ENCODE measurements around the gene FHDC1. TPM values are rescaled to one million over a fixed set of nuclear protein-coding genes. Genes with fewer than 3 reads are reported as not detected.
A peak's percentile ranks its signal among the peaks of the same experiment; 100 is the strongest.

Gene FHDC1
- total and polyA plus RNA-seq, 7 experiments from 2014 or later, result 0.04 to 0.19 (median 0.10) TPM; not detected in 1

DNA sequence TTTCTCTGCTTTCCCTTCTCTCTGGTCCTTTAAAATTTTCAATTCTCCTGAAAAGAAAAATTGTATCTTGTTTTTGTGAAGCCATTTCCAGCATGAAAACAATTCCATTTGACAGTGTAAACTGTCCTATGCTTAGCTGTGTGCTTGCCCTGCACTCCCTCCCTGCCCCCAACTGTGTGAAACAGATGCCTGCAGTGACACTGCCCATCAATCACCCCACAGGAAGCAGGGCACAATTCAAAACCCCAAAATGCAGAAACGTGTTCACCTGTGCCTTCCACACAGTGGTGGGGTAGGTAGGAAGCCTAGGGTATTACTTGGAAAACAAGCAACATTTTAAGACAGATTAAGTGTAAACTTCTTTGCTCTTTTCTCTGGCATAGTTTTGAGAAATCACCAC is 6.2 kb upstream of the FHDC1 start:
- H3K36me3 Mint-ChIP-seq, result peaks cover 0 to 11% (median 5%) of the 10 kb centered on the region in 5 donors
- Histone ChIP-seq H3K4me3 (ENCODE audit: low read length) (no peak overlapping the region), H3K27me3 (ENCODE audit: control insufficient read depth in 2 of 2, insufficient read depth in 2 of 2, low read length in 2 of 2) (peaks cover 0 to 9% of the 10 kb centered on the region in 2 donors), H3K27ac (ENCODE audit: low read depth, low read length) (no peak overlapping the region), H3K36me3 (ENCODE audit: control insufficient read depth in 2 of 3, insufficient read depth in 3 of 3, low read length in 3 of 3) (no peaks in the 10 kb centered on the region), H3K9me3 (ENCODE audit: control insufficient read depth in 2 of 3, low read length in 3 of 3) (no peaks in the 10 kb centered on the region), H3K4me1 (ENCODE audit: control insufficient read depth in 2 of 2, insufficient read depth in 2 of 2, low read length in 2 of 2) (no peaks in the 10 kb centered on the region)
- ATAC-seq, result no peak
- no peak overlapping the region for H3K27ac Mint-ChIP-seq
- peaks cover 2 to 7% (median 6%) of the 10 kb centered on the region in 7 donors for H3K4me1 Mint-ChIP-seq
- H3K27me3 Mint-ChIP-seq, result peaks cover 35 to 64% (median 41%) of the 10 kb centered on the region in 5 donors
- no peaks in the 10 kb centered on the region for H3K9me3 Mint-ChIP-seq
- ChIA-PET POLR2A (no interaction called here), CTCF (no interaction called here)
- H3K4me3 Mint-ChIP-seq, result no peak overlapping the region
- intact Hi-C loops (cut with micrococcal nuclease), result loop anchor here in 1 of 2 donors (10.0 kb wide), 1 partner anchor 195 kb away; no protein-coding TSS in a partner anchor
- DNase-seq, result no peak

- Histone ChIP-seq H3K9me3 (ENCODE audit: control insufficient read depth in 2 of 3, low read length in 3 of 3) (no peaks in the 10 kb centered on the region), H3K4me1 (ENCODE audit: control insufficient read depth in 2 of 2, insufficient read depth in 2 of 2, low read length in 2 of 2) (peaks cover 0 to 8% of the 10 kb centered on the region in 2 donors), H3K27me3 (ENCODE audit: control insufficient read depth in 2 of 2, insufficient read depth in 2 of 2, low read length in 2 of 2) (peaks cover 3 to 9% of the 10 kb centered on the region in 2 donors), H3K4me3 (ENCODE audit: low read length) (no peak overlapping the region), H3K36me3 (ENCODE audit: control insufficient read depth in 2 of 3, insufficient read depth in 3 of 3, low read length in 3 of 3) (no peaks in the 10 kb centered on the region), H3K27ac (ENCODE audit: low read depth, low read length) (no peak overlapping the region)
- Mint-ChIP-seq H3K27me3 (peaks cover 40 to 78% (median 56%) of the 10 kb centered on the region in 5 donors), H3K9me3 (no peaks in the 10 kb centered on the region), H3K36me3 (peaks cover 0 to 5% (median 0%) of the 10 kb centered on the region in 5 donors), H3K27ac (no peak overlapping the region), H3K4me1 (peaks cover 13 to 27% (median 25%) of the 10 kb centered on the region in 7 donors), H3K4me3 (peak overlapping the region; percentile 62 to 86 (median 80))
- no peak for ATAC-seq
- ChIA-PET POLR2A (no interaction called here), CTCF (no interaction called here)
- DNase-seq, result no peak
- intact Hi-C loops (cut with micrococcal nuclease), result loop anchor here (5.0 to 10.0 kb wide), 2 partner anchors 190 to 192 kb away; no protein-coding TSS in a partner anchor
Measured at GRCh38 chr4:152935143-152935542, 980 bp upstream of the FHDC1 start.

DNA sequence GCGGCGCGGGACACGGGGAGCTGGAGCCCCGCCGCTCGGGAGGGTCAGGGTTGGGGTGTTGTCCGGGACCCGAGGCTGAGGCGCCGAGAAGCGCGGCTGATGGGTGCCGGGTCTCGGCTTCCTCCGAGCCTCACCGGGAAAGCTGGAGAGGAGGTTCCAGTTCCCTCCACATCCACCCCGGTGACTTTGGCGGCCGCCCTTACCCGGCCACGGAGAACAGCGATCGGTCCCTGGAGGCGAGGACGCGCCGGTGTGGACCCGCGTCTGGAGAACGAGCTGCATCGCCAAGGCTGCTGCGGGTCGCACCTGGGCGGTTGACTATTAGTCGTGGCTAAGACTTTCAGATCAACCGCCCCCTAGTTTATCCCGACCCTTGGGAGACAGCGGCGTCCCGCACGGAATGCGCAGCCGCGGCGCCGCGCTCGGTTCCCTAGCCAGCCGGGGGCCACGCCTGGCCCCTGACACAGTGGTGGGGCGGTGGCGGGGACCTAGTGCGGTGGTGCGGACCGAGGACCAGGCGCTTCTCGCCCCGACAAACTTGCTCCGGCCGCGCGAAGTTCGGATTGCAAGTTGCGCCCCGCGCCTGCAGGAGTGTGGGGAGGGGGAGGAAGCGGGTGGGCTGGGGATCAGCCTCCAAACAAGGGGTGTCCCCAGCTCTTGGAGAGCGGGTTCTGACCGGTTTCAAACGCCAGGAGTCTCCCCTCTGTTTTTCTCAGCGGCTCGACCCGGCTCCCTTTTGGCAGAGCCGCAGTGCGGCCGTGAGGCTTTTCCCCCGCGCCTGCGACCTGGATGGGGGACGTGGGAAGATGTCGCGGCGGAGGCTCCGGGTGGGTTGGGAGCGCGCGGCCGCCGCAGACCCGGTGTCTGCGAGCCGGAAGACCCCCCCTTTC is 568 bp downstream of the FHDC1 start:
- Histone ChIP-seq H3K4me3 (ENCODE audit: low read length) (peak overlapping the region; percentile 35), H3K27ac (ENCODE audit: low read depth, low read length) (no peak overlapping the region), H3K9me3 (ENCODE audit: control insufficient read depth in 2 of 3, low read length in 3 of 3) (no peaks in the 10 kb centered on the region), H3K4me1 (ENCODE audit: control insufficient read depth in 2 of 2, insufficient read depth in 2 of 2, low read length in 2 of 2) (peaks cover 0 to 8% of the 10 kb centered on the region in 2 donors), H3K27me3 (ENCODE audit: control insufficient read depth in 2 of 2, insufficient read depth in 2 of 2, low read length in 2 of 2) (peaks cover 3 to 9% of the 10 kb centered on the region in 2 donors), H3K36me3 (ENCODE audit: control insufficient read depth in 2 of 3, insufficient read depth in 3 of 3, low read length in 3 of 3) (no peaks in the 10 kb centered on the region)
- Mint-ChIP-seq H3K36me3 (peaks cover 0 to 5% (median 0%) of the 10 kb centered on the region in 5 donors), H3K4me3 (peak overlapping the region; percentile 39 to 86 (median 61)), H3K27me3 (peaks cover 44 to 76% (median 61%) of the 10 kb centered on the region in 5 donors), H3K9me3 (no peaks in the 10 kb centered on the region), H3K4me1 (peaks cover 13 to 27% (median 25%) of the 10 kb centered on the region in 7 donors), H3K27ac (no peak overlapping the region)
- intact Hi-C loops (cut with micrococcal nuclease), result loop anchor here (2.0 to 10.0 kb wide), 3 partner anchors 158 to 191 kb away; partner anchors contain the start of genes ARFIP1 (in 1 of the 2) and TIGD4 (in 1 of the 2)
- ChIA-PET POLR2A (no interaction called here), CTCF (no interaction called here)
- ATAC-seq (peak; percentile 25), DNase-seq (peak in 2 of 9 donors; percentile 4 to 38)

- DNase-seq (peak in 5 of 9 donors; percentile 10 to 37 (median 16)), ATAC-seq (peak; percentile 46)
- Mint-ChIP-seq H3K27me3 (peaks cover 44 to 78% (median 60%) of the 10 kb centered on the region in 5 donors), H3K27ac (peak overlapping the region in 1 of 9 donors; percentile 47), H3K9me3 (no peaks in the 10 kb centered on the region), H3K36me3 (peaks cover 0 to 5% (median 0%) of the 10 kb centered on the region in 5 donors), H3K4me3 (peak overlapping the region; percentile 74 to 90 (median 86)), H3K4me1 (peaks cover 13 to 27% (median 25%) of the 10 kb centered on the region in 7 donors)
- no peaks in the 10 kb centered on the region for H3K9me3 ChIP-seq (ENCODE audit: control insufficient read depth in 2 of 3, low read length in 3 of 3)
- no peaks in the 10 kb centered on the region for H3K36me3 ChIP-seq (ENCODE audit: control insufficient read depth in 2 of 3, insufficient read depth in 3 of 3, low read length in 3 of 3)
- H3K4me1 ChIP-seq (ENCODE audit: control insufficient read depth in 2 of 2, insufficient read depth in 2 of 2, low read length in 2 of 2), result peaks cover 0 to 8% of the 10 kb centered on the region in 2 donors
- intact Hi-C loops (cut with micrococcal nuclease), result loop anchor here (2.0 to 10.0 kb wide), 3 partner anchors 159 to 190 kb away; partner anchors contain the start of genes ARFIP1 (in 1 of the 2) and TIGD4 (in 1 of the 2)
- H3K27me3 ChIP-seq (ENCODE audit: control insufficient read depth in 2 of 2, insufficient read depth in 2 of 2, low read length in 2 of 2), result peaks cover 3 to 9% of the 10 kb centered on the region in 2 donors
- POLR2A ChIA-PET, result no interaction called here
- H3K27ac ChIP-seq (ENCODE audit: low read depth, low read length), result no peak overlapping the region
- CTCF ChIA-PET, result no interaction called here
- H3K4me3 ChIP-seq (ENCODE audit: low read length), result peak overlapping the region; percentile 35
Measured at GRCh38 chr4:152937336-152938236, 1.5 kb downstream of the FHDC1 start.

DNA sequence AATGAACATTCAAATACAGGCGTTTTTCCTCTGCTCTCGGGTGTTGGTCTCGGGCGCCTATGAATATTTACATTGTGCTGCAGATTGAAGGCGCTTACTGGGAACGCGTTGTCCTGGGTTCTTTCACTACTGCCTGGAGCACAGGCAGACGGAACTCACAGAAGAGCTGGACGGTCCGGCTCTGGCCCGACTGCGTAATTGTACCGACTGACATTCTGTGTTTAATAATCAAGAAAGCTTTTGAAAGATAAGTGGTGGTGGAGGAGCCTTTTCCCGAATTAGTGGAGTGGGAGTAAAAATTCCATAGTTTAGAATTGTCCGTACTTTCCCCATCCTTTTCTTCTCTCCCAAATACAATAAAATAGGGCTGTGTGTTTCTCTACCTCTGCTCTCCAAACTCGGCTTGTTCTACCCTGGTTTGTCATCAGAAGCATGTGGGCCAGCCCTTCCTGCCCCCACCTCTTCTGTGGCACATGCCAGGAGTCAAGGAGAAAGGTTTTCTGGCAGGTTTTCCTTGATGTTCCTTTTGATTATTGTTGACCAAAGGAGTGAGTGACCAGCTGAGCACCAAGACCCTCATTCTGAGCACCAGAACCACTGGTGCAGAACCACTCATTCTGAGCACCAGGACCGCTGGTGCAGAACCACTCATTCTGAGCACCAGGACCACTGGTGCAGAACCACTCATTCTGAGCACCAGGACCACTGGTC is 2.3 kb downstream of the FHDC1 start:
- Mint-ChIP-seq H3K36me3 (peaks cover 0 to 5% (median 0%) of the 10 kb centered on the region in 5 donors), H3K4me1 (peaks cover 13 to 27% (median 25%) of the 10 kb centered on the region in 7 donors), H3K27me3 (peaks cover 44 to 70% (median 52%) of the 10 kb centered on the region in 5 donors)

More for the DNA sequence above, 2.3 kb downstream of the FHDC1 start:
- no peaks in the 10 kb centered on the region for H3K36me3 ChIP-seq (ENCODE audit: control insufficient read depth in 2 of 3, insufficient read depth in 3 of 3, low read length in 3 of 3)
- ATAC-seq, result no peak
- no peaks in the 10 kb centered on the region for H3K9me3 ChIP-seq (ENCODE audit: control insufficient read depth in 2 of 3, low read length in 3 of 3)
- H3K4me3 Mint-ChIP-seq, result peak overlapping the region; percentile 74 to 90 (median 86)
- peak overlapping the region; percentile 35 for H3K4me3 ChIP-seq (ENCODE audit: low read length)
- CTCF ChIA-PET, result interaction anchor here (0.6 kb wide), 1 partner anchor 41 kb away, joined by 6 read pairs; no protein-coding TSS in a partner anchor
- H3K27ac Mint-ChIP-seq, result peak overlapping the region in 1 of 9 donors; percentile 47
- H3K9me3 Mint-ChIP-seq, result no peaks in the 10 kb centered on the region
- no peak for DNase-seq
- peaks cover 3 to 9% of the 10 kb centered on the region in 2 donors for H3K27me3 ChIP-seq (ENCODE audit: control insufficient read depth in 2 of 2, insufficient read depth in 2 of 2, low read length in 2 of 2)
- peaks cover 0 to 8% of the 10 kb centered on the region in 2 donors for H3K4me1 ChIP-seq (ENCODE audit: control insufficient read depth in 2 of 2, insufficient read depth in 2 of 2, low read length in 2 of 2)
- no peak overlapping the region for H3K27ac ChIP-seq (ENCODE audit: low read depth, low read length)
- intact Hi-C loops (cut with micrococcal nuclease), result loop anchor here (5.0 to 10.0 kb wide), 2 partner anchors 186 to 189 kb away; no protein-coding TSS in a partner anchor
- POLR2A ChIA-PET, result no interaction called here
